ENCODE data around the gene CREB3L2.
"Not testable (repeated sequence)": the region's sequence is repeated elsewhere in the genome, so short reads cannot be mapped to it uniquely, and the experiment has no call there.

Gene CREB3L2

DNA sequence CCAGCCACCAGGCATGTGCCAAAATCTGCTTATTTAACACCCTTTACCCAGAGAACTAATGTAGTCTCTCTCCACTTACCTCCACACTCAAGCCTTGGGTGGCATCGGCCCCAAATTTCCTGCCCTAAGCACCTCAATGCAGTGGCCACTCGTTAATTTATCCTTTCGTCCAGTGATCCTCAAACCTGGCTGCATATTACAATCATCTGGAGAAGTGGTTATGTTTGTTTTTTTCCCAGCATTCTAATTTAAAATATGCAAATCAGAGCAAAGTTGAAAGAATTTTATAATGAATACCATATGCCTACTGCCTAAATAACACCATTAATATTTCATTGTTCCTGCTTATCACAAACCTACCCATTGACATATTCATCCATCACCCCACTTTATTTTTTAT, 25.7 kb downstream of the CREB3L2 start:
- Histone ChIP-seq H3K27me3 (ENCODE audit: control insufficient read depth in 1 of 2, insufficient read depth in 2 of 2, low read length in 2 of 2) (no peaks in the 10 kb centered on the region), H3K27ac (ENCODE audit: low read depth, low read length) (peak overlapping the region; percentile 60), H3K4me1 (ENCODE audit: control insufficient read depth in 1 of 2, insufficient read depth in 2 of 2, low read length in 2 of 2) (peaks cover 31 to 40% of the 10 kb centered on the region in 2 donors), H3K9ac (ENCODE audit: low read depth in 1 of 2, low read length in 2 of 2) (no peak overlapping the region), H3K9me3 (ENCODE audit: control insufficient read depth in 1 of 2, low read length in 2 of 2) (no peaks in the 10 kb centered on the region), H3K36me3 (ENCODE audit: control insufficient read depth in 1 of 2, insufficient read depth in 2 of 2, low read length in 2 of 2) (no peaks in the 10 kb centered on the region), H3K4me3 (ENCODE audit: low read depth in 1 of 2, low read length in 2 of 2) (no peak overlapping the region)

DNA sequence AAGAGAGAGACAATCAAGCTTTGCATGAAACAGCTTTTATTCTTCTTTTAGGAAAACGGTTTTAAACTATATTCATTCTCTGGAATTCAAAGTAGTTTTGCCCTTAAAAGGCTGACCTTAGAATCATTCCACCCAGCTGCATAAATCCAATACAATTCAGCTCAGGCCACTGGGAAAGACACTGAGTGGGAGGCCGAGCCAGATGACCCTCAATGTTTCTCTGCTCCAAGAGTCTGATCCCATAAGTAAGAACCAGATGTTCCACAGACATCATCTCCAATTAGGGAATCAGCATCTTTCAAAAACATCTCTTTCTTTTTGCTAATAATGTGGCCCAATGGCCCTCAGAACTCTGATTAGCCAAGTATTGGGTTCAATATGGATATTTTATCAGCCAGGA, 26.1 kb downstream of the CREB3L2 start:
- Histone ChIP-seq H3K9ac (ENCODE audit: low read depth in 1 of 2, low read length in 2 of 2) (no peak overlapping the region), H3K4me3 (ENCODE audit: low read depth in 1 of 2, low read length in 2 of 2) (no peak overlapping the region), H3K27me3 (ENCODE audit: control insufficient read depth in 1 of 2, insufficient read depth in 2 of 2, low read length in 2 of 2) (no peaks in the 10 kb centered on the region), H3K9me3 (ENCODE audit: control insufficient read depth in 1 of 2, low read length in 2 of 2) (no peaks in the 10 kb centered on the region), H3K4me1 (ENCODE audit: control insufficient read depth in 1 of 2, insufficient read depth in 2 of 2, low read length in 2 of 2) (peaks cover 27 to 36% of the 10 kb centered on the region in 2 donors), H3K27ac (ENCODE audit: low read depth, low read length) (peak overlapping the region; percentile 60), H3K36me3 (ENCODE audit: control insufficient read depth in 1 of 2, insufficient read depth in 2 of 2, low read length in 2 of 2) (no peaks in the 10 kb centered on the region)

DNA sequence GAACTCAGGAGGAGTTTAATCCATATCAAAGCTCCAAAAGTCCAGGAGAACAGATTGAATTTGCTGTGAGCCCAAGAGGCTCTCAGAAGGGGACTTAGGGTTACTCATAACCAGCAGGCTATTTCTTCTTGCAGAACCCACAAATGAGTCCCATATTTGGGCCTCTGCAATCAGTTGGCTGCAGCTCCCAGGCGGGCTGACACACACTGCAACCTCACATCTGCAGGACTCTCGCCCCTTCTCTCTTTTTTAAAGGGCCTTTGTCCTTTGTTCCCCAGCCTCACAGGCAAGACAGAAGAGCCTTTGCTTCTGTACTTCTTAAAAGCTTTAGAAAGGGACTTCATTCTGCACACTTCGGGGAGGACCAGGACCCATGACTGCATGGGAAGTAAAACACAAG, 26.7 kb downstream of the CREB3L2 start:
- H3K9ac ChIP-seq (ENCODE audit: low read depth in 1 of 2, low read length in 2 of 2): no peak overlapping the region
- no peaks in the 10 kb centered on the region for H3K9me3 ChIP-seq (ENCODE audit: control insufficient read depth in 1 of 2, low read length in 2 of 2)
- no peak overlapping the region for H3K27ac ChIP-seq (ENCODE audit: low read depth, low read length)
- H3K4me3 ChIP-seq (ENCODE audit: low read depth in 1 of 2, low read length in 2 of 2): no peak overlapping the region
- peaks cover 26 to 32% of the 10 kb centered on the region in 2 donors for H3K4me1 ChIP-seq (ENCODE audit: control insufficient read depth in 1 of 2, insufficient read depth in 2 of 2, low read length in 2 of 2)
- no peaks in the 10 kb centered on the region for H3K36me3 ChIP-seq (ENCODE audit: control insufficient read depth in 1 of 2, insufficient read depth in 2 of 2, low read length in 2 of 2)
- H3K27me3 ChIP-seq (ENCODE audit: control insufficient read depth in 1 of 2, insufficient read depth in 2 of 2, low read length in 2 of 2): no peaks in the 10 kb centered on the region

DNA sequence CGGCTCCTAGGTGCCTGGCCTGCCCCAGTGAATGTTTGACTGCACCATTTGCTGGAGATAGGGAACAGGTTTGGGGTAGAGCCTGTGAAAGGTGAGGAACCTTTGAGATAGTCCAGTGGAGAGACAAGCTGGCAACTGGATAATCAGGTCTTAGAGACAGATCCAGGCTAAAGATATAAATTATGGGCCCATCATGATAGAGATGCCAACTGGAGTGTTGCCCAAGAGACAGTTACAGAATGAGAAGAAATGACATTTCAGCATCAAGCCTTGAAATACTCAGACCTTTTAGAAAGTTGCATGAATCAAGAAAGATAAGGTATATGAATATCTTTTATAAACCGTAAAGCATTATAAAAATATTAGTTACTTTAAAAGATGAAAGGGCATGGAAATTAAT, 27.1 kb downstream of the CREB3L2 start:
- Histone ChIP-seq H3K4me1 (ENCODE audit: control insufficient read depth in 1 of 2, insufficient read depth in 2 of 2, low read length in 2 of 2) (peaks cover 24 to 32% of the 10 kb centered on the region in 2 donors), H3K9me3 (ENCODE audit: control insufficient read depth in 1 of 2, low read length in 2 of 2) (no peaks in the 10 kb centered on the region), H3K9ac (ENCODE audit: low read depth in 1 of 2, low read length in 2 of 2) (peak overlapping the region in 1 of 2 donors; percentile 20), H3K27ac (ENCODE audit: low read depth, low read length) (peak overlapping the region; percentile 39), H3K36me3 (ENCODE audit: control insufficient read depth in 1 of 2, insufficient read depth in 2 of 2, low read length in 2 of 2) (no peaks in the 10 kb centered on the region), H3K4me3 (ENCODE audit: low read depth in 1 of 2, low read length in 2 of 2) (no peak overlapping the region), H3K27me3 (ENCODE audit: control insufficient read depth in 1 of 2, insufficient read depth in 2 of 2, low read length in 2 of 2) (no peaks in the 10 kb centered on the region)

DNA sequence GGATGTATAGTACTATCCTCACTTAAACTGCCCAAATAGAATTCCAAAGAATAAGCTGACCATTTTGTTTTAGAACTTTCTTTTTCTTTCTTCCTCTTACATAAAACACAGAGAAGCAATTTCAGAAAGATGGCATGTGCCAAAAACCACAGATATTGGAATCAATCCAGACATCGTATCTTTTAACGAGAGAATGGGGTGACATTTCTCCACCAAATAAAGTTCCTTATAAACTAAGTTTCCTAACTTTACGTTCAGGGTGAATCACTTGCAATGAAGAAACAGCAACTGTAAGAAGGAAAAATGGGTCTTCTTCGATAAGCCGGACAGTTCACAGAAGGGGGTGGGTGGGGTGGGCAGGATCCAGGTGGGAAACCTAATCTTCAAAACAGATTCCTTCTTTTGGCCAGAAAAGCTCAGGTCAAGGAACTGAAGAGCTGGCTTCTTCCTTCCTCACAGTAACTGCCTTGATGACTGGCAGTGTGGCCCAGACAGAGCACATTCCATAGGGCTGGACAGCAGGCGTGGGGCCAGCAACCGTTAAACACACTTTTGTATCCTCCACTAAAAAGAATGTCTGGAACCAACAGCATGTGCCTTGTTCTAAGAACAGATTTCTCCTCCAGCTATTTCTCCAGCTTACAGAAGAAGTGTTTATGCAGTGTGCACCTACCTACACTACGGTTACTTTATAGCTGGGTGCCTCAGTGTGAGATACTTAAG, 31.5 kb downstream of the CREB3L2 start:
- no peak overlapping the region for H3K4me3 ChIP-seq (ENCODE audit: low read depth in 1 of 2, low read length in 2 of 2)
- H3K36me3 ChIP-seq (ENCODE audit: control insufficient read depth in 1 of 2, insufficient read depth in 2 of 2, low read length in 2 of 2): no peaks in the 10 kb centered on the region
- H3K9ac ChIP-seq (ENCODE audit: low read depth in 1 of 2, low read length in 2 of 2): no peak overlapping the region
- H3K4me1 ChIP-seq (ENCODE audit: control insufficient read depth in 1 of 2, insufficient read depth in 2 of 2, low read length in 2 of 2): peaks cover 4 to 30% of the 10 kb centered on the region in 2 donors
- H3K9me3 ChIP-seq (ENCODE audit: control insufficient read depth in 1 of 2, low read length in 2 of 2): no peaks in the 10 kb centered on the region
- no peaks in the 10 kb centered on the region for H3K27me3 ChIP-seq (ENCODE audit: control insufficient read depth in 1 of 2, insufficient read depth in 2 of 2, low read length in 2 of 2)
- no peak overlapping the region for H3K27ac ChIP-seq (ENCODE audit: low read depth, low read length)

DNA sequence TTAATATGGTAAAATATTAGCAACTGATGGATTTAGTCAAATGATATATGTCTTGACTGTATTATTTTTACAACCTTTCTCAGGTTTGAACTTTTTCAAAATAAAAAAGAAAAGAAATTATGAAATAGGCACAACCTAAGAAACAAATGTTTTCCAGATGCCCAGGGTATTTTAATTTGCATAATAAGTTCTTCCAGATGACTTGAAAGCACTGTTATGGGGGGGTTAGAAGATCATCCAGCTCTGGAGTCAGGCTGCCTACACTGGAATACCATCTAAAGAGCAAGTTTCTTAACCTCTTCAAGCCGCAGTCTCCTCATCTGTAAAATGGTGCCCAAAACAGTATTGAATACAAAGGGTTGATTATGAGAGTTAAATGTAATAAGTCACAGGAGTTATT, 32.1 kb downstream of the CREB3L2 start:
- Histone ChIP-seq H3K9me3 (ENCODE audit: control insufficient read depth in 1 of 2, low read length in 2 of 2) (no peaks in the 10 kb centered on the region), H3K9ac (ENCODE audit: low read depth in 1 of 2, low read length in 2 of 2) (no peak overlapping the region), H3K4me3 (ENCODE audit: low read depth in 1 of 2, low read length in 2 of 2) (no peak overlapping the region), H3K27ac (ENCODE audit: low read depth, low read length) (no peak overlapping the region), H3K27me3 (ENCODE audit: control insufficient read depth in 1 of 2, insufficient read depth in 2 of 2, low read length in 2 of 2) (no peaks in the 10 kb centered on the region), H3K4me1 (ENCODE audit: control insufficient read depth in 1 of 2, insufficient read depth in 2 of 2, low read length in 2 of 2) (peaks cover 4 to 30% of the 10 kb centered on the region in 2 donors), H3K36me3 (ENCODE audit: control insufficient read depth in 1 of 2, insufficient read depth in 2 of 2, low read length in 2 of 2) (no peaks in the 10 kb centered on the region)

DNA sequence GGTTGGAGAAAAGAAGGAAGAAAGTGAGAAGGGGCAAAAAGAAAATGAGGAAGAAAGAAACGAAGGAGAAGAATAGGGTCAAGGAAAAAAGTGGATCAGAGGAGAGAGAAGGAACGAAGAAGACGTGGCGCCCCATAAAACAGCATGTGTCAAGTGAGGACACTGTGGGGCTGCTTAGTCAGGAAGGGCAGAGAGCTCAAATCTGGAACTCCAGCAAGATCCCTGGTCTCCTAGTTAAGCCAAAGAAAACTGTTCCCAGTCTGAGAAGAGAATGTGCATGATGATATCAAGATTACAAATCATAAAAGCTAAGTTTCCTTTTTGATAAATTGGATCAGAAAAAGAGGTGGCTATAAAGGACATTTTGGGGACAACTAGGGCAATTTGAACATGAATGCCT, 33.0 kb downstream of the CREB3L2 start:
- no peaks in the 10 kb centered on the region for H3K9me3 ChIP-seq (ENCODE audit: control insufficient read depth in 1 of 2, low read length in 2 of 2)
- H3K27ac ChIP-seq (ENCODE audit: low read depth, low read length): no peak overlapping the region
- H3K4me1 ChIP-seq (ENCODE audit: control insufficient read depth in 1 of 2, insufficient read depth in 2 of 2, low read length in 2 of 2): peaks cover 4 to 23% of the 10 kb centered on the region in 2 donors
- H3K4me3 ChIP-seq (ENCODE audit: low read depth in 1 of 2, low read length in 2 of 2): no peak overlapping the region
- H3K9ac ChIP-seq (ENCODE audit: low read depth in 1 of 2, low read length in 2 of 2): no peak overlapping the region
- no peaks in the 10 kb centered on the region for H3K36me3 ChIP-seq (ENCODE audit: control insufficient read depth in 1 of 2, insufficient read depth in 2 of 2, low read length in 2 of 2)
- H3K27me3 ChIP-seq (ENCODE audit: control insufficient read depth in 1 of 2, insufficient read depth in 2 of 2, low read length in 2 of 2): no peaks in the 10 kb centered on the region

DNA sequence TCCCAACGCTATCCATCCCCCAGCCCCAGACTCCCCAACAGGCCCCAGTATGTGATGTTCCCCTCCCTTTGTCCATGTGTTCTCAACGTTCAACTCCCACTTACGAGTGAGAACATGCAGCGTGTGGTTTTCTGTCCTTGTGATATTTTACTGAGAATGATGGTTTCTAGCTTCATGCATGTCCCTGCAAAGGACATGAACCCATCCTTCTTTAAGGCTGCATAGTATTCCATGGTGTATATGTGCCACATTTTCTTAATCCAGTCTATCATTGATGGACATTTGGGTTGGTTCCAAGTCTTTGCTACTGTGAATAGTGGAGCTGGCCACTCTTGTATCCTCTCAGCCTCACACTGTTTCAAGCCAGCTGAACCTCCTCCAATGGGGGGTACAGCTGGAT, 33.5 kb downstream of the CREB3L2 start:
- H3K4me3 ChIP-seq (ENCODE audit: low read depth in 1 of 2, low read length in 2 of 2); H3K9me3 ChIP-seq (ENCODE audit: control insufficient read depth in 1 of 2, low read length in 2 of 2); H3K27me3 ChIP-seq (ENCODE audit: control insufficient read depth in 1 of 2, insufficient read depth in 2 of 2, low read length in 2 of 2); H3K27ac ChIP-seq (ENCODE audit: low read depth, low read length); H3K9ac ChIP-seq (ENCODE audit: low read depth in 1 of 2, low read length in 2 of 2); H3K36me3 ChIP-seq (ENCODE audit: control insufficient read depth in 1 of 2, insufficient read depth in 2 of 2, low read length in 2 of 2): not testable (repeated sequence)
- peaks cover 4 to 23% of the 10 kb centered on the region in 2 donors for H3K4me1 ChIP-seq (ENCODE audit: control insufficient read depth in 1 of 2, insufficient read depth in 2 of 2, low read length in 2 of 2)

DNA sequence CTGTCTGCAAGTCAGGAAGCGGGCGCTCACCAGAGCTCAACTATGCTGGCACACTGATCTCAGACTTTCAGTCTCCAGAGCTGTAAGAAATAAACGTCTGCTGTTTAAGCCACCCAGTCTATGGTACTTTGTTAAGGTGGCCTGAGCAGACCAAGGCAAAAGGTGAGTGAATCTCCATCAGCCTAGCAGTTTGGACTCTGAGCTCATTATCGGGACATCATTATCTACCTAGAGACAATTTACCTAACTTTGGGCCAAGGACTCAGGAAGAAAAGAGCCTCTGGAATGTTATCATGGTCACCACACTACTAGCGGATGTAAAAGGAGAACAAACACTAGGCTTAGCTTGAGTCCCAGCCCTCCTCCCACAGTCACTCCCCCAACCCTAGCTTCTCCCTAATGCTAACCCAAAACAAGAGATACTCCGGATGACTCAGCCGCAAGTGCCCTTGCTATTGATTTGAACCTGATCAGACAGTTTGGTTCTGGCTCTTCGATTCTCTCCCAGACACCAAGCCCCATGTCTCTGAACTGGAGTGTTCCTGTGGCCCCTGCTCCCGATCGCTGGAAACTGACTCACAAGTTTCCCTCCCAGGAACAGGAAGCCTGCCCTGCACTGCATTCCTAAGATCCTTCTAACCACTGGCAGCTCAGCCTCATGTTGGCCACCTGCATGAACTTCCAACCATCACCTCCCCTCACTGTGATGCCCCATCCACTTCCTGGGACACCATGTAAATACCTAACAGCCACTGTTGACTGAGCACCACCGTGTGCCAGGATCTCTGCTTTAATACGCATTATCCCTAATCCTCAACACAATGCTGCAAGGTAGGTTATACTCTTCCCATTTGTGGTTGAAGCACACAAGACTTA, 34.5 kb downstream of the CREB3L2 start:
- Histone ChIP-seq H3K27me3 (ENCODE audit: control insufficient read depth in 1 of 2, insufficient read depth in 2 of 2, low read length in 2 of 2) (no peaks in the 10 kb centered on the region), H3K9me3 (ENCODE audit: control insufficient read depth in 1 of 2, low read length in 2 of 2) (no peaks in the 10 kb centered on the region), H3K4me1 (ENCODE audit: control insufficient read depth in 1 of 2, insufficient read depth in 2 of 2, low read length in 2 of 2) (peaks cover 4 to 23% of the 10 kb centered on the region in 2 donors), H3K27ac (ENCODE audit: low read depth, low read length) (no peak overlapping the region), H3K9ac (ENCODE audit: low read depth in 1 of 2, low read length in 2 of 2) (no peak overlapping the region), H3K36me3 (ENCODE audit: control insufficient read depth in 1 of 2, insufficient read depth in 2 of 2, low read length in 2 of 2) (no peaks in the 10 kb centered on the region), H3K4me3 (ENCODE audit: low read depth in 1 of 2, low read length in 2 of 2) (no peak overlapping the region)

DNA sequence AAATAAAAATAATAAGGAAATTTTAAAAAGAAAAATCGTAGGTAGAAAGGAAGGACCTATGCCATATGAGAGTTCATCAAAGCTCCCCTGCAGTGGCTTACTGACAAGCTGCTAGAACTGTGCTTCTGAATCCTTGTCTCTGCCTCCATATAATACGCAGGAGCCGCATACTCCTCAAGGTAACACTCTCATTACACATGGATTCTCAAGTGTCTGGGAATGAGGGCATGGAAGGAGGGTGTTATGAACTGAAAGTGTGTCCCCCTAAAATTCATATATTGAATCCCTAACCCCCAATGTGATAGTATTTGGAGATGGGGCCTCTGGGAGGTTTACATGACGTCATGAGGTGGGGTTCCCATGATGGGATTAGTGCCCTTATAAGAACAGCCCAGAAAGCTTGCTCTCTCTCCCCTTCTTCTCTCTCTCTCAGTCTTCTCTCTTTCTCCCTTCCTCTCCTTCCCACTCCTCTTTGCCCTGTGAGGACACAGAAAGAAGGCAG, 35.2 kb downstream of the CREB3L2 start:
- no peak overlapping the region for H3K9ac ChIP-seq (ENCODE audit: low read depth in 1 of 2, low read length in 2 of 2)
- H3K9me3 ChIP-seq (ENCODE audit: control insufficient read depth in 1 of 2, low read length in 2 of 2): no peaks in the 10 kb centered on the region
- H3K4me3 ChIP-seq (ENCODE audit: low read depth in 1 of 2, low read length in 2 of 2): no peak overlapping the region
- no peaks in the 10 kb centered on the region for H3K36me3 ChIP-seq (ENCODE audit: control insufficient read depth in 1 of 2, insufficient read depth in 2 of 2, low read length in 2 of 2)
- H3K4me1 ChIP-seq (ENCODE audit: control insufficient read depth in 1 of 2, insufficient read depth in 2 of 2, low read length in 2 of 2): peaks cover 4 to 23% of the 10 kb centered on the region in 2 donors
- H3K27me3 ChIP-seq (ENCODE audit: control insufficient read depth in 1 of 2, insufficient read depth in 2 of 2, low read length in 2 of 2): no peaks in the 10 kb centered on the region
- H3K27ac ChIP-seq (ENCODE audit: low read depth, low read length): no peak overlapping the region

Data from duodenal mucosa (tissue), 2 donors.